Suprapubic skin (tissue), 3 donors: ENCODE measurements around the gene TAF13.

Experiments
- EP300 ChIP-seq: sonication (generic); formaldehyde crosslinking; IDR thresholded peaks from one replicate; pipeline ENCODE4 v1.6.1; 2017; ENCODE audit warnings: antibody characterized with exemption
- POLR2A ChIP-seq, 2 donors: fragments of 450-650 bp; IDR thresholded peaks; one replicate each; pipeline ENCODE4 v1.6.1; 2017; ENCODE audit warnings: antibody characterized with exemption in 2 of 2, mild to moderate bottlenecking in 2 of 2, moderate library complexity in 2 of 2
- TF ChIP-seq, protein P1 (sequence below), 2 donors: fragments of 200-600 bp in 1 of 2; fragments of 450-650 bp in 1 of 2; sonication (generic) in 1 of 2; IDR thresholded peaks; one replicate each; pipeline ENCODE4 v1.5.1; 2016 to 2019; ENCODE audit warnings: antibody characterized with exemption in 2 of 2, mild to moderate bottlenecking in 1 of 2, moderate library complexity in 1 of 2

DNA sequence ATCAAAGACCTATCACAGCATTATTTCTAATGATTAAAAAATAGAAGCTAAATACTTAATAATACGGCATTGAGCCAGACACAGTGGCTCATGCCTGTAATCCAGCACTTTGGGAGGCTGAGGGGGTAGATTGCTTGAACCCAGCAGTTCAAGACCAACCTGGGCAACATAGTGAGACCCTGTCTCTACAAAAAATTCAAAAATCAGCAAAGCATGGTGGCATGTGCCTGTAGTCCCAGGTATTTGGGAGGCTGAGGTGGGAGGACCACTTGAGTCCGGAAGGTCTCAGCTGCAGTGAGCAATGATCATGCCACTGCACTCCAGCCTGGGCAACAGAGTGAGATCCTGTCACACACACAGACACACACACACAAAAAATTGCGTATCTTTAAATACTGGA is 10.7 kb downstream of the TAF13 start:
- TF ChIP-seq, protein P1, sequence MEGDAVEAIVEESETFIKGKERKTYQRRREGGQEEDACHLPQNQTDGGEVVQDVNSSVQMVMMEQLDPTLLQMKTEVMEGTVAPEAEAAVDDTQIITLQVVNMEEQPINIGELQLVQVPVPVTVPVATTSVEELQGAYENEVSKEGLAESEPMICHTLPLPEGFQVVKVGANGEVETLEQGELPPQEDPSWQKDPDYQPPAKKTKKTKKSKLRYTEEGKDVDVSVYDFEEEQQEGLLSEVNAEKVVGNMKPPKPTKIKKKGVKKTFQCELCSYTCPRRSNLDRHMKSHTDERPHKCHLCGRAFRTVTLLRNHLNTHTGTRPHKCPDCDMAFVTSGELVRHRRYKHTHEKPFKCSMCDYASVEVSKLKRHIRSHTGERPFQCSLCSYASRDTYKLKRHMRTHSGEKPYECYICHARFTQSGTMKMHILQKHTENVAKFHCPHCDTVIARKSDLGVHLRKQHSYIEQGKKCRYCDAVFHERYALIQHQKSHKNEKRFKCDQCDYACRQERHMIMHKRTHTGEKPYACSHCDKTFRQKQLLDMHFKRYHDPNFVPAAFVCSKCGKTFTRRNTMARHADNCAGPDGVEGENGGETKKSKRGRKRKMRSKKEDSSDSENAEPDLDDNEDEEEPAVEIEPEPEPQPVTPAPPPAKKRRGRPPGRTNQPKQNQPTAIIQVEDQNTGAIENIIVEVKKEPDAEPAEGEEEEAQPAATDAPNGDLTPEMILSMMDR (IDR thresholded peaks at IDR 0.05): no peak
- no peak for TF ChIP-seq POLR2A (IDR thresholded peaks at IDR 0.05)
- no peak for TF ChIP-seq EP300
